GM12864 (cell line): Measurements from ENCODE around the gene PPARD.
A peak's percentile ranks its signal among the peaks of the same experiment; 100 is the strongest.

ENCODE experiments used
- DNase-seq: peaks from one replicate; pipeline ENCODE4 v3.0.0-alpha.2; 2011; ENCODE audit warnings: low read depth
- H3K4me3 ChIP-seq: 2 replicates; pipeline ENCODE4 v1.5.1; 2011; ENCODE audit warnings: mild to moderate bottlenecking, low read depth, low read length, control low read depth
- CTCF ChIP-seq: IDR thresholded peaks from 2 replicates; pipeline ENCODE4 v1.5.1; 2011; ENCODE audit warnings: low read depth, mild to moderate bottlenecking, moderate library complexity, low read length, control low read depth, inconsistent platforms; ENCODE audit errors: missing control alignments

Gene PPARD

GRCh38 chr6:35343092-35343834 lies 905 bp downstream of the PPARD start:
- DNase-seq = no peak
- TF ChIP-seq CTCF = no peak
- peak overlapping the region; percentile 68 for H3K4me3 ChIP-seq

- TF ChIP-seq CTCF = no peak
- DNase-seq = no peak
- H3K4me3 ChIP-seq = peak overlapping the region; percentile 68
Measured at GRCh38 chr6:35343835-35344550, 1.6 kb downstream of the PPARD start.

DNA sequence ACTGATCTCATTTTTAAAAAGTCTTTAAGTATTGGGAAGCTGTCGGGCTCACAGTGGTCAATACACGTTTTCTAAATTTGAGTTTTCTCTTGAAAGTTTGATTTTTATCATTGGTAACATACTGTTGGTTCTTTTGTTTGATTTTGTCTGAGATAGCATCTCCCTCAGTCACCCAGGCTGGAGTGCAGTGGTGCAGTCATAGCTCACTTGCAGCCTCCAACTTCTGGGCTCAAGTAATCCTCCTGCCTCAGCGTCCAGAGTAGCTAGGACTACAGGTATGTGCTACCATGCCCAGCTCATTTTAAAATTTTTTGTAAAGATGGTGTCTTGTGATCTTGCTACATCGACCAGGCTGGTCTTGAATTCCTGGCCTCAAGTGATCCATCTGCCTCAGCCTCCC lies 9.1 kb downstream of the PPARD start:
- DNase-seq = no peak
- no peak for TF ChIP-seq CTCF
- H3K4me3 ChIP-seq = no peak overlapping the region

- no peak for DNase-seq
- TF ChIP-seq CTCF = no peak
- no peak overlapping the region for H3K4me3 ChIP-seq
Measured at GRCh38 chr6:35352735-35353134, 10.4 kb downstream of the PPARD start.

- no peak for TF ChIP-seq CTCF
- no peak for DNase-seq
- no peak overlapping the region for H3K4me3 ChIP-seq
Measured at GRCh38 chr6:35354361-35355135, 12.2 kb downstream of the PPARD start.

- TF ChIP-seq CTCF = no peak
- no peak overlapping the region for H3K4me3 ChIP-seq
- DNase-seq = no peak
Measured at GRCh38 chr6:35356391-35356790, 14.0 kb downstream of the PPARD start.
